Mesodermal cell (in vitro differentiated cells): ENCODE results near the gene RHNO1.

Experiments
- H3K27ac ChIP-seq: 2 replicates; pipeline ENCODE4 v1.7.0; 2013; ENCODE audit warnings: mild to moderate bottlenecking, low read depth, low read length, moderate library complexity; ENCODE audit not compliant: severe bottlenecking
- H3K36me3 ChIP-seq: 2 replicates; pipeline ENCODE4 v1.7.1; 2013; ENCODE audit warnings: mild to moderate bottlenecking, low read length, moderate library complexity; ENCODE audit not compliant: control insufficient read depth, insufficient read depth
- H3K4me1 ChIP-seq: one replicate; pipeline ENCODE4 v1.7.1; 2013; ENCODE audit warnings: mild to moderate bottlenecking, low read length; ENCODE audit not compliant: insufficient read depth, control insufficient read depth, poor library complexity, severe bottlenecking
- H3K4me3 ChIP-seq: 2 replicates; pipeline ENCODE4 v1.7.0; 2013; ENCODE audit warnings: low read length, control low read depth, mild to moderate bottlenecking; ENCODE audit not compliant: insufficient read depth, poor library complexity, severe bottlenecking; ENCODE audit errors: extremely low read depth
- H3K9me3 ChIP-seq: 2 replicates; pipeline ENCODE4 v1.7.1; 2013; ENCODE audit warnings: mild to moderate bottlenecking, low read length, moderate library complexity; ENCODE audit not compliant: control insufficient read depth
- WGBS, 2 experiments: methylation state at CpG; one replicate each; pipeline ENCODE4 v1.1.5; 2013; ENCODE audit warnings: missing lambda C conversion rate in 2 of 2; ENCODE audit not compliant: insufficient coverage in 2 of 2; 5-methylcytosine and 5-hydroxymethylcytosine counted together

RHNO1 gene

GRCh38 chr12:2842948-2843347, 34.1 kb upstream of the RHNO1 start:
- 76 to 90% methylated on average over 3 to 4 of the region's 5 CpGs for WGBS, 2 experiments
- Histone ChIP-seq H3K4me1 (peaks cover 17% of the 10 kb centered on the region), H3K36me3 (peaks cover 4% of the 10 kb centered on the region), H3K27ac (no peak overlapping the region), H3K9me3 (no peaks in the 10 kb centered on the region), H3K4me3 (no peak overlapping the region)

- H3K36me3 ChIP-seq: peaks cover 3% of the 10 kb centered on the region
- H3K9me3 ChIP-seq: no peaks in the 10 kb centered on the region
- peak overlapping the region; percentile 70 for H3K27ac ChIP-seq
- peaks cover 17% of the 10 kb centered on the region for H3K4me1 ChIP-seq
- no peak overlapping the region for H3K4me3 ChIP-seq
- WGBS, 2 experiments: 85 to 94% methylated on average over 8 to 9 of the region's 9 CpGs
These were observed 32.2 kb upstream of the RHNO1 start for GRCh38 chr12:2844786-2845185.

- peak overlapping the region; percentile 70 for H3K27ac ChIP-seq
These were observed 31.7 kb upstream of the RHNO1 start for GRCh38 chr12:2845280-2845679.

GRCh38 chr12:2851931-2852330, 25.1 kb upstream of the RHNO1 start:
- Histone ChIP-seq H3K27ac (no peak overlapping the region), H3K9me3 (no peaks in the 10 kb centered on the region), H3K4me1 (no peaks in the 10 kb centered on the region), H3K4me3 (no peak overlapping the region), H3K36me3 (no peaks in the 10 kb centered on the region)
- WGBS, 2 experiments: 80% methylated on average over 1 of the region's 3 CpGs; no CpG with 5 or more reads in 1 of the 2 experiments

More at GRCh38 chr12:2845280-2845679, 31.7 kb upstream of the RHNO1 start:
- 61 to 71% methylated on average over 2 to 4 of the region's 6 CpGs for WGBS, 2 experiments
- Histone ChIP-seq H3K9me3 (no peaks in the 10 kb centered on the region), H3K36me3 (no peaks in the 10 kb centered on the region), H3K4me3 (no peak overlapping the region), H3K4me1 (peaks cover 17% of the 10 kb centered on the region)

GRCh38 chr12:2853626-2854025, 23.4 kb upstream of the RHNO1 start:
- Histone ChIP-seq H3K4me1 (no peaks in the 10 kb centered on the region), H3K9me3 (no peaks in the 10 kb centered on the region), H3K36me3 (peaks cover 12% of the 10 kb centered on the region), H3K4me3 (no peak overlapping the region), H3K27ac (no peak overlapping the region)
- 0 to 10% methylated on average over 5 to 8 of the region's 11 CpGs for WGBS, 2 experiments

- no peak overlapping the region for H3K4me3 ChIP-seq
- H3K36me3 ChIP-seq: peaks cover 24% of the 10 kb centered on the region
- H3K9me3 ChIP-seq: no peaks in the 10 kb centered on the region
- H3K27ac ChIP-seq: no peak overlapping the region
- no peaks in the 10 kb centered on the region for H3K4me1 ChIP-seq
- WGBS, 2 experiments: 83 to 84% methylated on average over 14 to 20 of the region's 25 CpGs
These were observed 22.2 kb upstream of the RHNO1 start for GRCh38 chr12:2854669-2855453.

- H3K9me3 ChIP-seq: no peaks in the 10 kb centered on the region
- H3K4me3 ChIP-seq: no peak overlapping the region
- peaks cover 31% of the 10 kb centered on the region for H3K36me3 ChIP-seq
- no peaks in the 10 kb centered on the region for H3K4me1 ChIP-seq
- 91 to 92% methylated on average over 6 to 7 of the region's 7 CpGs for WGBS, 2 experiments
- H3K27ac ChIP-seq: no peak overlapping the region
These were observed 21.5 kb upstream of the RHNO1 start for GRCh38 chr12:2855546-2855945.

GRCh38 chr12:2856051-2856450, 21.0 kb upstream of the RHNO1 start:
- Histone ChIP-seq H3K4me1 (no peaks in the 10 kb centered on the region), H3K4me3 (no peak overlapping the region), H3K36me3 (peaks cover 31% of the 10 kb centered on the region), H3K9me3 (no peaks in the 10 kb centered on the region), H3K27ac (no peak overlapping the region)
- WGBS, 2 experiments: 81 to 92% methylated on average over 2 to 3 of the region's 3 CpGs

GRCh38 chr12:2857021-2857431, 20.0 kb upstream of the RHNO1 start, which contains the start of gene TEX52:
TSS of gene TEX52 (minus strand) at chr12:2857039. CDS start at chr12:2857026, 13 bp downstream.
- H3K4me1 ChIP-seq: no peaks in the 10 kb centered on the region
- H3K9me3 ChIP-seq: no peaks in the 10 kb centered on the region
- WGBS, 2 experiments: 78 to 85% methylated on average over 2 to 3 of the region's 3 CpGs
- H3K27ac ChIP-seq: no peak within 1 kb of the TSS
- no peak within 1 kb of the TSS for H3K4me3 ChIP-seq
- peaks cover 38% of the 10 kb centered on the region for H3K36me3 ChIP-seq

- Histone ChIP-seq H3K27ac (no peak overlapping the region), H3K4me3 (no peak overlapping the region), H3K9me3 (no peaks in the 10 kb centered on the region), H3K36me3 (peaks cover 44% of the 10 kb centered on the region), H3K4me1 (no peaks in the 10 kb centered on the region)
- WGBS, 2 experiments: 95 to 98% methylated on average over 6 to 7 of the region's 7 CpGs
These were observed 19.4 kb upstream of the RHNO1 start for GRCh38 chr12:2857576-2857975.

- 91% methylated on average over 2 of the region's 2 CpGs for WGBS, 2 experiments
- Histone ChIP-seq H3K4me1 (no peaks in the 10 kb centered on the region), H3K9me3 (no peaks in the 10 kb centered on the region), H3K4me3 (no peak overlapping the region), H3K36me3 (peaks cover 51% of the 10 kb centered on the region), H3K27ac (no peak overlapping the region)
These were observed 18.7 kb upstream of the RHNO1 start for GRCh38 chr12:2858334-2858733.
